K562 (cell line): ENCODE data around the gene HIVEP3.

Source experiments
- BRCA1 ChIP-seq, 2 experiments: fragments of 450-650 bp in 1 of 2; sonication (generic) in 1 of 2; formaldehyde crosslinking in 1 of 2; IDR thresholded peaks; 2 replicates each; pipeline versions ENCODE4 v1.5.0 to v1.6.1; 2017 to 2020; ENCODE audit warnings: mild to moderate bottlenecking in 1 of 2, missing genetic modification reagents in 1 of 2
- CHD1 ChIP-seq: fragments of 200-600 bp; sonication (generic); IDR thresholded peaks from one replicate; pipeline ENCODE4 v1.6.1; 2012; ENCODE audit warnings: mild to moderate bottlenecking, moderate library complexity, low read length, inconsistent platforms
- EP300 ChIP-seq: IDR thresholded peaks from 2 replicates; pipeline ENCODE4 v1.6.1; 2012; ENCODE audit warnings: low read length, improper control_type of control experiment
- JUNB ChIP-seq: fragments of 450-650 bp; formaldehyde crosslinking; conservative IDR thresholded peaks from 2 replicates; pipeline ENCODE4 v1.4.0; 2020; ENCODE audit warnings: mild to moderate bottlenecking
- NUFIP1 ChIP-seq: fragments of 450-650 bp; IDR thresholded peaks from 2 replicates; pipeline ENCODE4 v1.6.1; 2018; ENCODE audit not compliant: partially characterized antibody
- YY1 ChIP-seq, 3 experiments: IDR thresholded peaks; 2 replicates each; pipeline ENCODE4 v1.6.1; 2011; ENCODE audit warnings: low read length in 2 of 3, mild to moderate bottlenecking in 2 of 3, moderate library complexity in 2 of 3, borderline replicate concordance in 1 of 3, control low read depth in 1 of 3, low read depth in 1 of 3; ENCODE audit not compliant: insufficient read depth in 3 of 3, insufficient replicate concordance in 2 of 3, control insufficient read depth in 1 of 3, insufficient read length in 1 of 3; ENCODE audit errors: extremely low read depth in 1 of 3
- ZNF232 ChIP-seq: sonication (generic); formaldehyde crosslinking; IDR thresholded peaks from 2 replicates; pipeline ENCODE4 v1.8.0; 2022; ENCODE audit warnings: mild to moderate bottlenecking, missing genetic modification reagents
- TF ChIP-seq, protein P1 (sequence below), 3 experiments: IDR thresholded peaks in 2 of 3; conservative IDR thresholded peaks in 1 of 3; 2 replicates each; pipeline ENCODE4 v1.5.1; 2011 to 2012; ENCODE audit warnings: low read length in 3 of 3, mild to moderate bottlenecking in 3 of 3, control low read depth in 2 of 3, improper control_type of control experiment in 1 of 3, inconsistent platforms in 1 of 3, low read depth in 1 of 3, mixed read lengths in 1 of 3, moderate library complexity in 1 of 3; ENCODE audit not compliant: insufficient read depth in 2 of 3
- TF ChIP-seq, protein P2 (sequence below): sonication (generic); formaldehyde crosslinking; IDR thresholded peaks from 2 replicates; pipeline ENCODE4 v1.5.0; 2020; ENCODE audit warnings: missing genetic modification reagents

DNA sequence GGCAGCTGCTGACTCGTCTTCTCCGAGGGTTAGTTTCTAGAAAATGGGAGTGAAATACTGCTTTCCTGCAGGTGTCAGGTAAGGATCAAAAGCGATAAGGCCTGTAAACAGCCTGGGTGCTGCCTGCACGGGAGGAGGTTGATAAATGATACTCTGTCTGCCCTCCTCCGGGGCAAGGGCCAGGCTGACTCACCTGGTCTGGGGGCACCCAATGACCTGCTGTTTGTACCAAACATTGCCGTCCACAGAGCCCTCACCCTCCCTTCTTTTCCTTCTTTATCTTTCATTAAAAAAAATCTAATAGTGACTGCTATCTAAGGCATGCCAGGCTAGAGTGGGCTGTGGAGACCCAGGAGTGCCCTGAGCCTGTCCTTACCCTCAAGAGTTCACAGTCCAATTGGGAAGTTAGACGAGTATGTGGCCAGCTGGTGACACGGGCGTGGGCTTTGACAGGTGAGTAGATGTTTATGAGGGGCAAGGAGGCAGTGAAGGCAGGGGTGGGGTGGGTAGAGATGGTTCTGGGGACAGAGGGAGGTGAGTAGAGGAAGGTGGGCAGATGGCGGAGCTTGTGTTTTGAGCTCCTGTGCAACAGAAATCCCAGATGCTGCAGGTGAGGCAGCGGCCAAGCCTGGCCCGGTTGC lies 450.5 kb downstream of the HIVEP3 start:
- TF ChIP-seq ZNF232 (CRISPR knock-in tag) (no peak), YY1 (IDR thresholded peaks at IDR 0.05; ENCODE audit: borderline replicate concordance in 1 of 3, control insufficient read depth in 1 of 3, extremely low read depth in 1 of 3, insufficient read depth in 3 of 3, insufficient read length in 1 of 3, insufficient replicate concordance in 2 of 3, low read depth in 1 of 3, low read length in 2 of 3) (no peak), EP300 (no peak), CHD1 (no peak), BRCA1 (IDR thresholded peaks at IDR 0.05) (no peak), BRCA1 (CRISPR knock-in tag; IDR thresholded peaks at IDR 0.05) (no peak), NUFIP1 (no peak), JUNB (CRISPR knock-in tag) (no peak)
- TF ChIP-seq, protein P1, sequence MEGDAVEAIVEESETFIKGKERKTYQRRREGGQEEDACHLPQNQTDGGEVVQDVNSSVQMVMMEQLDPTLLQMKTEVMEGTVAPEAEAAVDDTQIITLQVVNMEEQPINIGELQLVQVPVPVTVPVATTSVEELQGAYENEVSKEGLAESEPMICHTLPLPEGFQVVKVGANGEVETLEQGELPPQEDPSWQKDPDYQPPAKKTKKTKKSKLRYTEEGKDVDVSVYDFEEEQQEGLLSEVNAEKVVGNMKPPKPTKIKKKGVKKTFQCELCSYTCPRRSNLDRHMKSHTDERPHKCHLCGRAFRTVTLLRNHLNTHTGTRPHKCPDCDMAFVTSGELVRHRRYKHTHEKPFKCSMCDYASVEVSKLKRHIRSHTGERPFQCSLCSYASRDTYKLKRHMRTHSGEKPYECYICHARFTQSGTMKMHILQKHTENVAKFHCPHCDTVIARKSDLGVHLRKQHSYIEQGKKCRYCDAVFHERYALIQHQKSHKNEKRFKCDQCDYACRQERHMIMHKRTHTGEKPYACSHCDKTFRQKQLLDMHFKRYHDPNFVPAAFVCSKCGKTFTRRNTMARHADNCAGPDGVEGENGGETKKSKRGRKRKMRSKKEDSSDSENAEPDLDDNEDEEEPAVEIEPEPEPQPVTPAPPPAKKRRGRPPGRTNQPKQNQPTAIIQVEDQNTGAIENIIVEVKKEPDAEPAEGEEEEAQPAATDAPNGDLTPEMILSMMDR (IDR thresholded peaks at IDR 0.05 in 2 of 3, conservative IDR thresholded peaks at IDR 0.05 in 1 of 3; ENCODE audit: insufficient read depth in 2 of 3, low read depth in 1 of 3, low read length in 3 of 3) = no peak
- TF ChIP-seq, protein P2, sequence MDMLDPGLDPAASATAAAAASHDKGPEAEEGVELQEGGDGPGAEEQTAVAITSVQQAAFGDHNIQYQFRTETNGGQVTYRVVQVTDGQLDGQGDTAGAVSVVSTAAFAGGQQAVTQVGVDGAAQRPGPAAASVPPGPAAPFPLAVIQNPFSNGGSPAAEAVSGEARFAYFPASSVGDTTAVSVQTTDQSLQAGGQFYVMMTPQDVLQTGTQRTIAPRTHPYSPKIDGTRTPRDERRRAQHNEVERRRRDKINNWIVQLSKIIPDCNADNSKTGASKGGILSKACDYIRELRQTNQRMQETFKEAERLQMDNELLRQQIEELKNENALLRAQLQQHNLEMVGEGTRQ (CRISPR knock-in tag) = no peak
